Germinal center (tissue), 1 donor: ENCODE results near the gene VPS9D1.
A peak's percentile ranks its signal among the peaks of the same experiment; 100 is the strongest.

Source experiments
- DNase-seq: peaks from one replicate; pipeline ENCODE4 v3.0.0; 2012; ENCODE audit warnings: mixed read lengths, low spot score

The VPS9D1 gene, protein sequence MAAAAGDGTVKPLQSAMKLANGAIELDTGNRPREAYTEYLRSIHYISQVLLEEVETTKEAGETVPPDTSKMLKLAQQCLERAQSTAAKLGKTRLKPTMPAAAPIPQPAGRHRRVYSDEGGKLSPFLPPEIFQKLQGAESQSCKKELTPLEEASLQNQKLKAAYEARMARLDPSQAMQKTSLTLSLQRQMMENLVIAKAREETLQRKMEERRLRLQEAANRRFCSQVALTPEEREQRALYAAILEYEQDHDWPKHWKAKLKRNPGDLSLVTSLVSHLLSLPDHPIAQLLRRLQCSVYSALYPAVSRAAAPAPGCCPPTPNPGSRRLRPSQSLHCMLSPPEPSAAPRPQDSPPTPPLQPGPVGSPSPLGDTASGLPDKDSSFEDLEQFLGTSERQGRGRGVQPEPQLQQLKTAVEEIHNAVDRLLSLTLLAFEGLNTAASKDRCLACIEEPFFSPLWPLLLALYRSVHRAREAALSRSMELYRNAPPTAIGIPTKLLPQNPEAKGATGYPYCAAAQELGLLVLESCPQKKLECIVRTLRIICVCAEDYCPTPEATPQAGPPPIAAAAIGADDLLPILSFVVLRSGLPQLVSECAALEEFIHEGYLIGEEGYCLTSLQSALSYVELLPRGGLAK

DNA sequence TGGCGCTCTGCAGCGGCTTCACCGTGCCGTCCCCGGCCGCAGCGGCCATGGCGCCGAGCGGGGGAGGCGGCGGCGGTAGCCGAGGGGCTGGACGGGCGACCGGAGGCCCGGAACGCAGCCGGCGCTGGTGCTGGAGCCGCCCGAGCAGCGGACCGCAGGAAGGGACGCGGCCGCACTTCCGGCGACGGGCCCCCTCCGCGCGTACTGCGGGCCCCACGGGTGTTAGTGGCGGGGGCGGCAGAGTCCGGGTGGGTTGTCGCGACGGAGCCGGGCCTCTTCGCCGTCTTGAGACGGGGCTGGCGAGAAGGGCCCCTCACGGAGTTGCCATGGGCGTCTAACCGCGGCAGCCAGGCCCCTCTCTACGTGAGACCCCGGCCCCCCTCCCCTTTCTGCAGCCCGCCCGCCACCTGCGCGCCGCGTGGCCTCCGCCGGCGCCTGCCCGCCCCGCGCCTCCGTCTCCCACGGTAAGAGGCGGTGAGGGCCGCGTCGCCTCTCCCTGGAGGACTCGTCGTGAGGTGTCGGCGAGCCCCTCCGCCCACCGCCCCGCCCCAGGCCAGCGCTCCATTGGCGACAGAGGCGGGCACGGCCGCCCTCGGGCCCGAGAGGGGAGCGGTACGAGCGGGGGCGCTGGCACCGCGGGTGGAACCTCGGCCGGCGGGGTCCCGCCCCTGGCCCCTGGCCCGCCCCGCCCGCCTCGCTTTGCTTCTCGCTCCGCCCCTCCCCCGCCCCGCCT, at the start of gene VPS9D1, which contains the start of gene ZNF276:
VPS9D1 (minus strand) TSS at position 86 of the 733 bp plus-strand sequence; CDS start at position 49, 37 bp downstream.
ZNF276 (plus strand) TSS at position 725 of the 733 bp plus-strand sequence. CDS start 104 bp downstream, outside the sequence.
- DNase-seq: peak; percentile 68

DNA sequence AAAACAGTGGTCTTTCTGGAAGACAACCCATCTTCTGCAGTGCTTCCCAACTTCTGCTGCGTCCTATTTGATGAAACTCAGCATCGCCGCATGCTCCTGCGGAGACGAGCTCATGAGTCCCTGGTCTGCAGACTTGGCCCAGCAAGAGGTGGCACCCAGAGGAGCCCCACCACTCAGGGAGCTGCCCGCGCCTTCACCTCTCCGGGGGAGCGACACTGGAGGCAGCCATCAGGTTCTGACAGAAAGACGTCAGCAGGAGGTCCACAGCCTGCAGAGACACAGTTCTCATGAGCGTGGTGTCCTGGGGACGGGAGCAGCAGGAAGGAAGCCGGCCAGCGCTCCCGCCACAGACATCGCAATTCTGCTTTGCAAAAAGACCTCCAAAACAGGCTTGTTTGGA, 49.7 kb upstream of the VPS9D1 start:
- no peak for DNase-seq

GRCh38 chr16:89765292-89765830, 44.7 kb upstream of the VPS9D1 start:
- no peak for DNase-seq

GRCh38 chr16:89764711-89765201, 44.1 kb upstream of the VPS9D1 start:
- peak; percentile 73 for DNase-seq

GRCh38 chr16:89761304-89761922, 40.7 kb upstream of the VPS9D1 start:
- DNase-seq: no peak

DNA sequence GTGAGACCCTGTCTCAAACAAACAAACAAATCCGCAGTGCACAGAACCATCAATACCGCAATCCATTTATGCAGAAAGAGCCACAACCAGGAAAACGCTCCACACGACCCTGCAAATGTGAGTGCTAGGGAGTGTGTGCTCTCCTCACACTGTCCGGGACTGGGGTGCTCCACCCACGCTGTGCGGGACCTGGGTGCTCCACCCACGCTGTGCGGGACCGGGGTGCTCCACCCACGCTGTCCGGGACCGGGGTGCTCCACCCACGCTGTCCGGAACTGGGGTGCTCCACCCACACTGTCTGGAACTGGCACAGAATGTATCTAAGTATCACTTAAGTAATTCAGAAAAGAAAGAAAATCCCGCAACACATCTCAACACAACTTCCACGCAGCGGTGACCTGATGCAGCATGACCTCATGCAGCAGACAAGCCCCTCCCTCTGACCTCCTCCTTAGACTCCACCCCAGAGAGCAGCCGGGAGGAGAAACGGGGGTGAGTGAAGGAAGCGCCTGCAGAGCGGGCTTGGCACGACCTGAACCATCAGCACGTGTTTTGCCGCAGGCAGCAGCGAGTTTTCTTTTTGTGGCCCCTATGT, 39.1 kb upstream of the VPS9D1 start:
- DNase-seq: no peak

DNA sequence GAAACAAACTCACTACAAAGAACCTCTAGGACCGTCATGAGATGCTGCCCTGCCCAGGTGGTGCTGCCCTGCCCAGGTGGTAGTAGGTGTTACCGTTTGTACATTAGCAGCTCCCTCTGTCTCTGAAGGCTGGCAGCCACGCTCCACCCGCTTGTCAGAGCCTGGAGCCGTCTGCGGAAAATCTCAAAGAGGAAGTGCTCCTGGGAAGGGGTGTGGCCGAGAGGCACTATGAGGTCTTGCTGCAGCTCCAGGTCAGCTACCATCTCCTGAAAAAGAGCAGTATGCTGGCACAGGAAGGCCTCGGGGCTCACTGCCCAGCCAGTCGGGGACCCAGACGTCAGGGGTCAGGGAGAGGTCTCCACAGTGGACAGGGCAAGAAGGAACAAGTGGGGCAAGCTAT, 28.9 kb upstream of the VPS9D1 start:
- no peak for DNase-seq

DNA sequence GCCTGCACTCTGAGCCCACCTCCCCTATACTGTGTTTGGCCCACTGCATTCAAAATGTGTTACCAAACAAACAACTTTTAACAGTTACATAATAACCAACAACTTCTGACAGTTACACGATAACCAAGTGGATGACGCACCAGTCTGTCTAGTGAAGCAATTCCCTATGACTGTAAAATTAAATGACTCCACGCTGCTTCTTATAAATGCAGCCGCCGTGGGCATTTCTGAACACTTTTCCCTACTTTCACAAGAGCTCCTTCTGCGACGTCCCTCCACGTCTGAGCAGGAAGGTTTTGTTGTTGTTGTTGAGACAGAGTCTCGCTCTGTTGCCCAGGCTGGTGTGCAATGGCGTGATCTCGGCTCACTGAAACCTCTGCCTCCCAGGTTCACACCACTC, 28.2 kb upstream of the VPS9D1 start:
- no peak for DNase-seq

DNA sequence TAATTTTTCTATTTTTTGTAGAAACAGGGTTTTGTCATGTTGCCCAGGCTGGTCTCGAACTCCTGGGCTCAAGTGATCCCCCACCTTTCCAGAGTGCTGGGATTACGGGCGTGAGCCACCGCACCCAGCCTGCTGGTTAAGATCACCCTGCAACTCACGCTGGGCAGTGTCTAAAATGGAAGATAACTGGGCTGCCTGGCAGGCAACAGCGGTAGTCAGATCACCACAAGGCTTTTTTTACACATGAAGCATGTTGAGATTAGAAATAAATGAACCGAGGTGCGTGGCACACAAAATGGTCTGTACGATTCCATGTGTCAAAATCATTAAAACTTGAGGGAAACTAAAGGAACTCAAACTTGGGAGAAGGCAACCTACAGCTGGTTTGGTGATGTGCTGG, 27.4 kb upstream of the VPS9D1 start:
- no peak for DNase-seq

DNA sequence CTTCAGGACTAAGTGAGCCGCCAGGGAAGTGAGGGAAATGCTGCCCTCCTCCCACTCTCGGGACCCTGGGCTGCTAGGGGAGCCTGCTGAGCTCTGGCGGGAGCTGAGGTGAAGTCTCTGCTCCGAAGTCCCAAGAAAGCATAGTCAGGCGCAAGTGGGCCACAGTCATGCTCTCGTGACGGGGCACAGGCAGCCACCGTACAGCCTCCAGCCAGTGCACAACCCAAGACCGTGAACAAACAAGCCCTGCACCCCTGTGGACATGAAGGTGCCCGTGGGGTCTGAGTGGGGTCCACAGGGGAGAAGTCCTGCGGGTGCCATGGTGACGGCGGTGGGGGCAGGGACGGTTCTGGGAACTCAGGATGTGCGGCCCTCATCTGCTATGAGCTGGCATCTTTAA, 25.3 kb upstream of the VPS9D1 start:
- no peak for DNase-seq

GRCh38 chr16:89744813-89745212, 24.1 kb upstream of the VPS9D1 start:
- DNase-seq: no peak

DNA sequence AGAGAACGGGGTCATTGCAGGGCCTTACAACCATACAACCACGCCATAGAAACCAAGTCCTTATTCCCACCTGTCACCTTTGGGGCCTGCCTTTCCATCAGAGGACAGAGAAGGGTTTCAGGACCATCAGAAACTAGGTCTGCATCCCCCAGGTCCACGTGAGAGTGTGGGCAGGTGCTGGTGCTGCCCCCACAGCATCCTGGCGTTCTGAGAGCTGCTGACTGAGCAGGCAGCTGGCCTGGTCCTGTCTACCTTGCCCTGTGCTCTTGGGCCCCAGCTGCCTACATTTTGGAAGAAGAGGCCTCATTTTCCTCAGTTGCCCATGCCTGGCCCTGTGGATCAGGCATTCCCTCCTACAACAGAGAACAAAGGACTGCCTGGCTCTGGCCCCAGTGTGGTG, 22.2 kb upstream of the VPS9D1 start:
- no peak for DNase-seq

GRCh38 chr16:89741342-89742014, 20.8 kb upstream of the VPS9D1 start:
- DNase-seq: no peak

DNA sequence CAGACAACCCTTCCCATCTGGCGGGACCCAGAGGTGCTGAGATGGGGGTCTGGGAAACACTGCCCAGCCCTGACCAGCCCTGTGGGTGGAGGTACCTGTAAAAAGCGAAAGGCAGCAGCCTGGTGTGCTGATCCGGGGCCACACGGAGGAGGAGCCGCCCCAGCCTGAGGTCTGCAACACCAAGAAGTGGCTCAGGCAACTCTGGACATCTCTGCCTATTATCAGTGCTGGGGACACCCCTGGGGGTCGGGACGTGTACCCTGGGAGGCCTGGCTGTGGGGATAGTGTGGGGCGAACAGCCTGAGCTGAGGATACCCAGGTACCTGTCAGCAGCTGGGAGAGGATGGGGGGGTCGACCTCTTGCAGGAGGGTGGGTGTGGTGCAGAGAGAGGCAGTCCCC, 18.7 kb upstream of the VPS9D1 start:
- no peak for DNase-seq

GRCh38 chr16:89738538-89739317, 18.0 kb upstream of the VPS9D1 start:
- DNase-seq: no peak

- DNase-seq: no peak
Observed at GRCh38 chr16:89738072-89738377, 17.3 kb upstream of the VPS9D1 start.

DNA sequence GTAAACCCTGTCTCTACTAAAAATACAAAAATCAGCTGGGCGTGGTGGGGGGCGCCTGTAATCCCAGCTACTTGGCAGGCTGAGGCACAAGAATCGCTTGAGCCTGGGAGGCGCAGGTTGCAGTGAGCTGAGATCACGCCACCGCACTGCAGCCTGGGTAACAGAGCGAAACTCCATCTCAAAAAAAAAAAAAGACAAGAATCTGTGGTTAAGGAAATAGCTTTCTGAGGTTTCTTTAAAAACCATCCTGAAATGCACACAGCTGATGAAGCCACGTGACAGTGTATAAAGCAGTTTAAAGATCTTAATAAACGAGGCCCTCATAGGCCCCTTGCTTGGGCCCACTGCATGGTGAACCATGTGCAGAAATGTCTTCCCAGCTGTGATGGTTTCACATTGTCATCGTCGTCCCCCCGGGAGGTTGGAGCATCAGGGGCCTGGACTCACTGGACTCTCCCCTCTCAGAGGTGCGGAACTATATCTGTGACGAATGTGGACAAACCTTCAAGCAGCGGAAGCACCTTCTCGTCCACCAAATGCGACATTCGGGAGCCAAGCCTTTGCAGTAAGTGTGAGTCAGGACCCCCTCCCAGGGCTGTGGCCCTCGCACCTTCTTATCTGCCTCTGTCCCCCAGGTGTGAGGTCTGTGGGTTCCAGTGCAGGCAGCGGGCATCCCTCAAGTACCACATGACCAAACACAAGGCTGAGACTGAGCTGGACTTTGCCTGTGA, 16.8 kb upstream of the VPS9D1 start:
- no peak for DNase-seq

DNA sequence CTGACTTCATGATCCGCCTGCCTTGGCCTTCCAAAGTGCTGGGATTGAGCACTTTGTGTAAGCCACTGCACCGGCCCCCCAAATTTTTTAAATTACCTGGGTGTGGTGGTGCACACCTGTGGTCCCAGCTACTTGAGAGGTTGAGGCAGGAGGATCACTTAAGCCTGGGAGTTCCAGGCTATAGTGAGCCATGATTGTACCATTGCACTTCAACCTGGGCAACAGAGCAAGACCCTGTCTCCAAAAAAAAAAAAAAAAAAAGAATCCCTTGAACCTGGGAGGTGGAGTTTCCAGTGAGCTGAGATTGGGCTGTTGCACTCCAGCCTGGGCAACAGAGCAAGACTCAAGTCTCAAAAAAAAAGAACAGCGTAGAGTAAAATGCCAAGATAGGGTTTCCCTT, 15.9 kb upstream of the VPS9D1 start:
- DNase-seq: no peak

DNA sequence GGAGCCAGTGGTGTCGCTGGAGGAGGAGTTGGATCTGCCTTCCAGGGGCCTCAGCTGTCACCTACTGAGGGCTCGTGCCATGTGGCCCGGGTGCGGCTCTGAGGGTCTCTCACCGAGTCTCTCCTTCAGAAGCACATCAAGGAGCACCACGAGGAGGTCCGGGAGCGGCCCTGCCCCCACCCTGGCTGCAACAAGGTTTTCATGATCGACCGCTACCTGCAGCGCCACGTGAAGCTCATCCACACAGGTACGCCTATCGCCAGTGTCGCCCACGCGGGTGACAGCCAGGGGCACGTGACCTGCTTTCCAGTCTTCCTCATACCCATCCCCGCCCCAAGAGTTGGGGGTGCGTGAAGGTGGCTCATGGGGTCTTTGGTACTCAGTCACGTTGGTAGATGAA, 13.1 kb upstream of the VPS9D1 start:
- DNase-seq: no peak

GRCh38 chr16:89733322-89733721, 12.6 kb upstream of the VPS9D1 start:
- DNase-seq: no peak
